Measurements from ENCODE around the gene INPP5F. TPM values are rescaled to one million over a fixed set of nuclear protein-coding genes. Genes with fewer than 3 reads are reported as not detected.

INPP5F gene
- polyA plus RNA-seq (2012; ENCODE audit: insufficient read depth, insufficient read length, low read depth), result 6.7 TPM

- no peak for TF ChIP-seq CTCF (IDR thresholded peaks at IDR 0.05; ENCODE audit: low read depth, low read length)
Observed at GRCh38 chr10:119725828-119726675, at the start of gene INPP5F. INPP5F (plus strand) TSS chr10:119726050; CDS start chr10:119726263, 213 bp downstream.

GRCh38 chr10:119677126-119677525, 48.7 kb upstream of the INPP5F start:
- no peak for DNase-seq
- no peak for TF ChIP-seq CTCF (IDR thresholded peaks at IDR 0.05; ENCODE audit: low read depth, low read length)
- Histone ChIP-seq H3K4me3 (ENCODE audit: low read depth, low read length) (no peak overlapping the region), H3K36me3 (peaks cover 37% of the 10 kb centered on the region), H3K9me3 (no peaks in the 10 kb centered on the region), H3K4me1 (no peaks in the 10 kb centered on the region), H3K27me3 (no peaks in the 10 kb centered on the region)

More at GRCh38 chr10:119725828-119726675, at the start of gene INPP5F:
- H3K4me1 ChIP-seq, result peaks cover 7% of the 10 kb centered on the region; the same call in 1 of the 2 replicates
- H3K27me3 ChIP-seq, result no peaks in the 10 kb centered on the region
- DNase-seq, result peak; percentile 99
- no peaks in the 10 kb centered on the region; the same call in 1 of the 2 replicates for H3K36me3 ChIP-seq
- H3K4me3 ChIP-seq (ENCODE audit: low read depth, low read length), result peak within 1 kb of the TSS; percentile 58
- H3K9me3 ChIP-seq, result no peaks in the 10 kb centered on the region

GRCh38 chr10:119677904-119678755, 47.7 kb upstream of the INPP5F start:
- DNase-seq, result no peak
- TF ChIP-seq CTCF (IDR thresholded peaks at IDR 0.05; ENCODE audit: low read depth, low read length), result no peak
- H3K4me3 ChIP-seq (ENCODE audit: low read depth, low read length), result no peak overlapping the region
- H3K9me3 ChIP-seq, result no peaks in the 10 kb centered on the region
- no peaks in the 10 kb centered on the region for H3K4me1 ChIP-seq
- H3K27me3 ChIP-seq, result no peaks in the 10 kb centered on the region
- H3K36me3 ChIP-seq, result peaks cover 27% of the 10 kb centered on the region

GRCh38 chr10:119679480-119679829, 46.4 kb upstream of the INPP5F start:
- no peak for TF ChIP-seq CTCF (IDR thresholded peaks at IDR 0.05; ENCODE audit: low read depth, low read length)
- H3K4me1 ChIP-seq, result no peaks in the 10 kb centered on the region

GRCh38 chr10:119680050-119680449, 45.8 kb upstream of the INPP5F start:
- no peak for TF ChIP-seq CTCF (IDR thresholded peaks at IDR 0.05; ENCODE audit: low read depth, low read length)
- H3K4me1 ChIP-seq, result no peaks in the 10 kb centered on the region
- no peak overlapping the region for H3K4me3 ChIP-seq (ENCODE audit: low read depth, low read length)
- H3K9me3 ChIP-seq, result no peaks in the 10 kb centered on the region
- H3K27me3 ChIP-seq, result no peaks in the 10 kb centered on the region
- DNase-seq, result no peak
- peaks cover 13% of the 10 kb centered on the region for H3K36me3 ChIP-seq

More at GRCh38 chr10:119679480-119679829, 46.4 kb upstream of the INPP5F start:
- H3K36me3 ChIP-seq, result peaks cover 14% of the 10 kb centered on the region
- no peaks in the 10 kb centered on the region for H3K9me3 ChIP-seq
- H3K4me3 ChIP-seq (ENCODE audit: low read depth, low read length), result no peak overlapping the region
- H3K27me3 ChIP-seq, result no peaks in the 10 kb centered on the region
- no peak for DNase-seq

Measured in BE2C (cell line).